Fibroblast of skin of left biceps (primary cell): ENCODE data around the gene CASQ2.
"Not testable (repeated sequence)": the region's sequence is repeated elsewhere in the genome, so short reads cannot be mapped to it uniquely, and the experiment has no call there.

ENCODE experiments used
- DNase-seq, 2 experiments: peaks; one replicate each; pipeline ENCODE4 v3.0.0-alpha.2; 2013; ENCODE audit warnings: low read depth in 2 of 2

CASQ2 gene

GRCh38 chr1:115781343-115781742 is 12.8 kb upstream of the CASQ2 start:
- DNase-seq = peak; percentile 18 to 21

GRCh38 chr1:115780655-115781054 is 12.1 kb upstream of the CASQ2 start:
- DNase-seq = not testable (repeated sequence)

- DNase-seq = not testable (repeated sequence)
Measured at GRCh38 chr1:115779075-115779474, 10.6 kb upstream of the CASQ2 start.

GRCh38 chr1:115771847-115772457 is 3.4 kb upstream of the CASQ2 start:
- DNase-seq = peak; percentile 58 to 60

GRCh38 chr1:115771094-115771846 is 2.8 kb upstream of the CASQ2 start:
- DNase-seq = no peak

GRCh38 chr1:115767403-115767802 is 1.1 kb downstream of the CASQ2 start:
- DNase-seq = no peak

- DNase-seq = no peak
Measured at GRCh38 chr1:115765091-115765490, 3.4 kb downstream of the CASQ2 start.

- no peak for DNase-seq
Measured at GRCh38 chr1:115764541-115764940, 4.0 kb downstream of the CASQ2 start.

GRCh38 chr1:115762779-115763178 is 5.7 kb downstream of the CASQ2 start:
- no peak for DNase-seq

- no peak for DNase-seq
Measured at GRCh38 chr1:115761601-115762302, 6.8 kb downstream of the CASQ2 start.

- no peak for DNase-seq
Measured at GRCh38 chr1:115757856-115758255, 10.7 kb downstream of the CASQ2 start.

- no peak for DNase-seq
Measured at GRCh38 chr1:115757326-115757725, 11.2 kb downstream of the CASQ2 start.

- DNase-seq = no peak
Measured at GRCh38 chr1:115755456-115756370, 12.8 kb downstream of the CASQ2 start.

- no peak for DNase-seq
Measured at GRCh38 chr1:115753830-115754229, 14.7 kb downstream of the CASQ2 start.

GRCh38 chr1:115753361-115753760 is 15.2 kb downstream of the CASQ2 start:
- no peak for DNase-seq

GRCh38 chr1:115748401-115749150 is 19.9 kb downstream of the CASQ2 start:
- no peak for DNase-seq

- no peak for DNase-seq
Measured at GRCh38 chr1:115746021-115746690, 22.4 kb downstream of the CASQ2 start.

GRCh38 chr1:115744646-115745275 is 23.8 kb downstream of the CASQ2 start:
- DNase-seq = no peak

GRCh38 chr1:115740811-115741210 is 27.7 kb downstream of the CASQ2 start:
- DNase-seq = no peak

GRCh38 chr1:115732316-115732715 is 36.2 kb downstream of the CASQ2 start:
- DNase-seq = no peak
